Activated CD8-positive, alpha-beta memory T cell treated with anti-CD3 and anti-CD28 coated beads for 36 hours (primary cell): ENCODE data around the gene TSPAN14. TPM values are rescaled to one million over a fixed set of nuclear protein-coding genes. Genes with fewer than 3 reads are reported as not detected.

Experiments
- CTCF ChIA-PET: fragments of 350-600 bp; sonication (Branson Sonifier 250); formaldehyde crosslinking; loops from one replicate; lab custom pipeline; 2021; ENCODE audit warnings: antibody characterized with exemption; lab: Charles Lee
- POLR2A ChIA-PET: fragments of 350-600 bp; sonication (Branson Sonifier 250); formaldehyde crosslinking; loops from one replicate; lab custom pipeline; 2021; ENCODE audit warnings: antibody characterized with exemption; lab: Charles Lee
- total RNA-seq, 2 experiments: library from RNA; stranded (reverse); gene quantifications; one replicate each; pipeline ENCODE4 v1.2.3, GENCODE V29; 2021

The TSPAN14 gene
- total RNA-seq, 2 experiments from 2014 or later = 43.7 to 45.1 TPM

DNA sequence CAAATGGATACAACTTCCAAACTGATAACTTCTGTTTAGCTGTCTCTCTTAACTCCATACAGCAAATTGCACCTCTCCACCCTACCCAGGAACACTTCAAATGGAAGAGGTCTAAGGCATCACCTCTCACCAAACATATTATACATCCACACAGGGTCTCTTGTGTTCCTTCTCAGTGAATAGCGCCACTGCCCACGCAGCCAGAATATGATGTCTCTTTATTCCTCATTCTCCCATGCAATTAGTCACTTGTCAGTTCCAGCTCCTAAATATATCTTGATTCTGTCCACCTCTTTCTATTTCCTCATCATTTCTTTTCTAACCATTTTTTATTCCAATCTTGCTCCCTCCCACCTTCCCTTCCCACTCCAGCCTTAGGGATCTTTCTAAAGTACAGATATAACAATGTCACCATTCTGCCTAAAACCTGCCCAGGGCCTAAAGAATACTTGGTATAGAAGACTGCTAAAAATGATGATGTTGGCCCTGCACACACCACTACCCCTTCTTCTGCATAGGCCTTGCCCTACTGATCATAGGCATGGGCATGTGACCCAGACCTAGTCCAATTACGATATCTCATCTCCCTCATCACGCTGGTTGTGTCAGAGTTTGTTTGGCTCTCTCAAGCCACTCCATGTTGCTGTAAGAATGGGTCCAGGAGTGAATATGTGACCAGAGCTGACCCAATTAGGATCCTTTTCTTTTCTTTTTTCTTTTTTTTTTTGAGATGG lies 5.7 kb upstream of the TSPAN14 start:
- ChIA-PET CTCF (interaction anchor here (0.9 to 10.2 kb wide), 4 partner anchors 51 to 65 kb away, joined by 3 to 149 read pairs (median 3); no protein-coding TSS in a partner anchor), POLR2A (interaction anchor here (0.6 kb wide), 1 partner anchor 26 kb away, joined by 4 read pairs; no protein-coding TSS in a partner anchor)

DNA sequence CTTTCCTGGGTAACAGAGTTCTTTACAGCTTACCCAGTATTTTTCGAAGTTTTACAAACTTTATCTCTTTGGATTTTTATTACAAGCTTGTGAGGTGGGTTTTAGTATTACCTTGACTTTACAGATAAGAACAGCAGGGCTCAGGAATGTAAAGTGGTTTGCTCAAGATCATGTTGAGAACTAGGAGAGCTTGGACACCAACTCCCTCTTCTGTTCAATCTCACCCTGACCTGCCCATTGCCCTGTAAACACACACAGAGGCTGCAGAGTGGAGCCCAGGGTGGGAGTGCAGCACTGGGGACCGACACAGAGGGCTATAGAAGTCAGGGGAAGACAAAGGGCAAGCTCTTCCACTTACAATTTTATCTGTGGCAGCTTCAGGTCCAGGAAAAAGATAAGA lies 4.6 kb upstream of the TSPAN14 start:
- ChIA-PET POLR2A (no interaction called here), CTCF (interaction anchor here (1.4 to 10.2 kb wide), 2 partner anchors 54 to 59 kb away, joined by 4 to 149 read pairs; no protein-coding TSS in a partner anchor)

GRCh38 chr10:80451132-80451531 lies 3.0 kb upstream of the TSPAN14 start:
- ChIA-PET POLR2A (no interaction called here), CTCF (interaction anchor here (10.2 kb wide), 1 partner anchor 52 kb away, joined by 149 read pairs; no protein-coding TSS in a partner anchor)

DNA sequence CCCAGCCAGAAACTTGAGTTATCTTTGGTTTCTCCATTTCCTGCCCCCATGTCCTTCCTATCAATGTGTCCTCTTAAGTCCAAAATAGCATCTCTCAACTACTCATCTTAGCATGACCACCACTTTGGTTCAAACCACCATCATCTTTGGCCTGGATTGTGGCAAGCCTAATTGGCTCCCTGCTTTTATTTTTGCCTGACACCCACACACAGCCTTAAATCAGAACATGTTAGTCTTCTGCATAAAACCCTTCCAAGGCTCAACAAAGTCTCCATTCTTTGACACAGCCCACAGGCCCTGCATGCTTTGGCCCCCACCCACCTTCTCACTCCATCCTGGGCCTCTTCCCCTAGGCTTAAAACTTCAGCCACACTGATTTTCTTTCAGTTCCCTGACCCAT lies 2.0 kb upstream of the TSPAN14 start:
- CTCF ChIA-PET = interaction anchor here (10.2 kb wide), 1 partner anchor 52 kb away, joined by 149 read pairs; no protein-coding TSS in a partner anchor
- POLR2A ChIA-PET = no interaction called here

- ChIA-PET CTCF (interaction anchor here (1.1 to 1.5 kb wide), 2 partner anchors 8 to 48 kb away, joined by 4 to 9 read pairs; no protein-coding TSS in a partner anchor), POLR2A (no interaction called here)
Measured at GRCh38 chr10:80452640-80453039, 1.5 kb upstream of the TSPAN14 start.

- CTCF ChIA-PET = interaction anchor here (0.9 to 1.5 kb wide), 5 partner anchors 9 to 58 kb away, joined by 3 to 9 read pairs (median 4); no protein-coding TSS in a partner anchor
- POLR2A ChIA-PET = interaction anchor here (0.8 kb wide), 1 partner anchor 53 kb away, joined by 3 read pairs; no protein-coding TSS in a partner anchor
Measured at GRCh38 chr10:80453056-80453841, 861 bp upstream of the TSPAN14 start.

GRCh38 chr10:80454513-80455460 lies 677 bp downstream of the TSPAN14 start:
- POLR2A ChIA-PET = interaction anchor here (0.5 to 0.6 kb wide), 2 partner anchors 30 to 53 kb away, joined by 3 to 5 read pairs; no protein-coding TSS in a partner anchor
- CTCF ChIA-PET = interaction anchor here (0.6 to 4.4 kb wide), 5 partner anchors 10 to 51 kb away, joined by 3 to 36 read pairs (median 3); no protein-coding TSS in a partner anchor

DNA sequence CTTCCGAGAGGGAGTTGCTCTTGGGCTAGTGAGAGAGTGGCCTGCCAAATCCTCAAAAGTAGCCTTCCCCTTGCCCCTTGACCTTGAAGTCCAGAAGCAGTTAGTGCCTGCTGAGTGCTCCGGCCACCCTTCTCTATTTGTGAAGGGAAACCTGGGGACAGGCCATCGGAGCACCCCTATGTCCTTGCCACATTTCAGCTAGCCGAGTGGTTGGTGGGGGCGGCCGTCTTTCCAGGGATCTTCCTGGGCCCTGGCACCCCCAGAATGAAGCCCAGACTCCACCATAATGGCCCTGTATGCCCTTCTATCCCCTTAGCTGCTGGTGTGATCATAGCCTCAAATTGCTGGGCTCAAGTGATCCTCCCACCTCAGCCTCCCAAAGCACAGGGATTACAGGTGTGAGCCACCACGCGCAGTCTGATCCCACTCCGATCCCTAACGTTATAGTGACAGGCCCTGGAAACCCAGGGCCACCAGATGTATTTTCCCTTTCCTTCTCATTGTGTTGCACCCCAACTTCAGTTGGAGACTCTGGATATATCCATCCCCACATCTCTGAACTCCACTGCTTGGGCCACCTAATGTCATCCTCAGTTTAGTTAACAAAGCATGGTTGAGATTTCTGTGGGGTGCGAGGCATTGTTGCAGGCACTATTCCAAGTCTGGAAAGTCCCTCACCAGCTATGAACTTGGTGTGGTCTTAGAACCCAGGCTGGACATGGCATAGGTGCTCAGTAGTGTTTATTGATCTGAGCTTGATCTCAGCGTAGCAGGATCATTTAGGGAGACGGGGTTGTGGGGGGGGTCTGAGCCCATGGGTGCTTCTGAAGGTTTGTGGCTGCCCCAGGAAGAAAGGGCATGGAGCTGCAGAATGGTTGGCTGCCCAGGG lies 1.6 kb downstream of the TSPAN14 start:
- POLR2A ChIA-PET = interaction anchor here (0.5 to 0.6 kb wide), 2 partner anchors 29 to 52 kb away, joined by 3 to 5 read pairs; no protein-coding TSS in a partner anchor

DNA sequence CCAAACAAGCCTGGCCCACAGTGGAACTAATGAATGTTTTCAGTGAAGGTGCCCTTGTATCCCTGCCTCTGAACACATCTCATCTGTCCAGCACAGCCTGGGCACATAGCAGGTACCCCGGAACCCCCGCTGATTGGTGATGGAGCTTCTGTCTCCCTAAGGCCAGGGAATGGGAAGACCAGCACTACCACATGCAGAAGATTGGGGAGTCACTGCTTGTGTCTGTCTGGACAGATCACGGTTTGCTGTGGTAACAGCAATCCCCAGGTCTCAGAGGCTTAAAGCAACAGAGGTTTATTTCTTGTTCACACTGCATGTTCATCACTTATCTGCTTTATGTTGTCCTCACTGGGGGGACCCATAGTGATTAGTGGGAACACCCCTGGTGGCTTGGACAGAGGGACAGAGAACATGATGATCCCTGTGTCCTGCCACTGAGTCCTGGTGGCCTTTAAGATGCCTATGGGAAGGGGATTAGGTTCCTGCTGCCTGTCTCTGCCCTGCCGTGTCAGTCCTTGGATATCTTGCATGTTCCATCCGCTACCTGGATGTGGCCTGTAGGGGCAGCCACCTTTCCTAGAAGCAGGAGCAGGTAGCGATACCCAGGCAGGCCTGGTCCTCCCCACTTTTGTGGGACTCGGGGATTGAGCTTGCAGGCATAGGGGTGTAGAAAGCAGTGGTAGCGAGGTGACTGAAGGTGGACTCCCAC lies 3.6 kb downstream of the TSPAN14 start:
- CTCF ChIA-PET = interaction anchor here (0.9 to 4.4 kb wide), 9 partner anchors 11 to 51 kb away, joined by 3 to 36 read pairs (median 4); no protein-coding TSS in a partner anchor
- POLR2A ChIA-PET = interaction anchor here (0.6 to 1.0 kb wide), 2 partner anchors 26 to 43 kb away, joined by 3 to 7 read pairs; no protein-coding TSS in a partner anchor

More for the DNA sequence above, 1.6 kb downstream of the TSPAN14 start:
- CTCF ChIA-PET = interaction anchor here (1.1 to 4.4 kb wide), 7 partner anchors 10 to 55 kb away, joined by 3 to 36 read pairs (median 5); no protein-coding TSS in a partner anchor

DNA sequence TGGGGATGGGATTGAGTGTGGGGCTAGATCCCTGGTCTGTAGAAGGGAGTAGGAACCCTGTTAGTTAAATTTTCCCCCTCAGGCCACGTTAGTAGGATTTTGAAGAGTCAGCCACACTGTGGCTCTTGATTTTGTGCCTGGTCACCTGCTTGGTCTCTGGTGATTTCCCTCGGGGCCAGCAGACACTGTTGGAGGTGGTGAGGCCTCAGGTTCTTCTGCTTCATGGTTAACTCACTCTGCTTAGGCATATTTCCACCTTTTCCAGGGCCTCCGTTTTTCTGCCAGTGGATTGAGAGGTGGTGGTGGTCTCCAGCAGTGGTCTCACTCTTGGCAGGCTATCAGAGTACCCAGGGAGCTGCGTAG lies 4.1 kb downstream of the TSPAN14 start:
- POLR2A ChIA-PET = interaction anchor here (0.6 kb wide), 1 partner anchor 43 kb away, joined by 7 read pairs; no protein-coding TSS in a partner anchor
- CTCF ChIA-PET = interaction anchor here (1.3 to 4.4 kb wide), 4 partner anchors 11 to 47 kb away, joined by 4 to 36 read pairs (median 23); no protein-coding TSS in a partner anchor

GRCh38 chr10:80458638-80459037 lies 4.5 kb downstream of the TSPAN14 start:
- ChIA-PET CTCF (interaction anchor here (0.8 to 4.4 kb wide), 8 partner anchors 10 to 52 kb away, joined by 3 to 36 read pairs (median 10); no protein-coding TSS in a partner anchor), POLR2A (interaction anchor here (0.6 to 1.1 kb wide), 6 partner anchors 13 to 55 kb away, joined by 3 to 11 read pairs (median 4); partner anchors contain the start of gene PRXL2A)

DNA sequence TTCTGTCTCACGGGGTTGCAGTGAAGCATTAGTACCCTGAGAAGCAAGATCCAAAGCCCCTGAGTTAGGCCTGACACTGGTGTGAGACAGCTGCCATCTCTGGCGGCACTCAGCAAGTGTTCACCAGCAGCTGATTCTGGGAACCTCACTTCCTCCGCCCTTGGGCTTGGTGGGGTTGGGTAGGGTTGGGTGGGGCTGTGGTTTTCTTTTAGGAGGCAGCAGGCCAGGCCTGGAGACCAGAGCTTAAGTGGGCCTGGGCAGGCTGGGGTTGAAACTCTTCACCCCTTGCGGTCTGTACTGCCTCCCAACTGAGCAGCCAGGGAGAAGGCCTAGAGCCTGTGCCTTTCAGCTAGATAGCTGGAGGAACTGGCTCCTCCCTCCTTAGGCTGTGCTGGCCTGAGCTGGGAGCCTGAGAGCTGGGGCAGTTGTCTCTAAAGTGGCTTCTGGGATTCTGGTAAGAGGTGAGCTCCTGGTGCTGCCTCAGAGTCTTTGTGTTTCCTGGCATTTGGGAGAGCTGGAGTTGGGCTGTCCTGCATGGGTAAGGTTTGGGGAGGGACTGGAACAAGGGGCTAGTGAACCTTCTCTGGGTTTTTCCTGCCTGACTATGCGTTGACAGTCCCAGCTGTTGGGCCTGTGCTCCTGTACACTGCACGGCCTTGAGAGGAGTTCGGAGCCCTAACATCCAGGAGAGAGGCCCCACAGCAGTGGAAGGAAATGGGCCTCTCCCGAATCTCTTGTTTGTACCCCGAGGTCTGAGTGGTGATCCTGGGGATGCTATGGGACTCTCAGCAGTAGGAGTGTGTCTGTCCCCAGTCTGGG lies 5.1 kb downstream of the TSPAN14 start:
- POLR2A ChIA-PET = interaction anchor here (0.6 to 1.1 kb wide), 8 partner anchors 12 to 54 kb away, joined by 3 to 11 read pairs (median 4); partner anchors contain the start of gene PRXL2A
- CTCF ChIA-PET = interaction anchor here (0.8 to 4.4 kb wide), 9 partner anchors 10 to 52 kb away, joined by 3 to 36 read pairs (median 6); no protein-coding TSS in a partner anchor

GRCh38 chr10:80460399-80461207 lies 6.5 kb downstream of the TSPAN14 start:
- ChIA-PET POLR2A (interaction anchor here (0.6 to 1.0 kb wide), 3 partner anchors 23 to 33 kb away, joined by 3 to 12 read pairs (median 3); no protein-coding TSS in a partner anchor), CTCF (interaction anchor here (1.1 to 3.8 kb wide), 7 partner anchors 16 to 50 kb away, joined by 3 to 33 read pairs (median 6); no protein-coding TSS in a partner anchor)
